Activated CD4-positive, alpha-beta T cell treated with anti-CD3 and anti-CD28 coated beads, Interleukin-2, amount 50 U/mL, for 24 hours (primary cell): ENCODE data around the gene GFM1.
"Not testable (repeated sequence)": the region's sequence is repeated elsewhere in the genome, so short reads cannot be mapped to it uniquely, and the experiment has no call there.

ENCODE experiments used
- DNase-seq, 2 donors: peaks; one replicate each; pipeline ENCODE4 v3.0.0-alpha.2; 2020; ENCODE audit warnings: low read depth in 1 of 2, low spot score in 1 of 2

The GFM1 gene

GRCh38 chr3:158672215-158673176 lies 28.2 kb downstream of the GFM1 start, which contains the start of gene LXN:
LXN (minus strand) TSS chr3:158672648; CDS start chr3:158672478, 170 bp downstream.
- DNase-seq = peak; percentile 37 to 67

- DNase-seq = no peak
Observed at GRCh38 chr3:158678687-158679086, 34.4 kb downstream of the GFM1 start.

DNA sequence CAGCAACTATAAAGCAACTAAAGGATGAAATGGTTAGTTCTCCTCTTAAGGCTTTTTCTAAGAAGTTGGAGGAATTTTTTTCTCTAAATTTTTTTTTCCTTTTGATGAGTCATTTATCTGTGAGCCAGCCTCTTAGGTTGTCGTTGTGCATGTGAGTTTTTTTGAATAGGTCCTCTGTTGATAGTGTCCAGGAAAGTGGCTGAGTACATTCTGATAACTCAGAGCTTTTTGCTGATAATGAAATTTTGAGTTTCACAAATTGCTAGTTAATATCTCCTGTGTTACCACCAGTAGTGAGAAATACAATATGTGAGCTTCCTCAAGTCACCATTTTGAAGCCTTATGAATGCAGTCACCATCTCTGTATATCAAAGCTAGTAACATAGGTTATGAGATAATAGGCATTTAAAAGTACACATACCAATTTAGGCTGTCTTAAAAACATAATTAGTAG lies 35.2 kb downstream of the GFM1 start:
- DNase-seq = no peak

DNA sequence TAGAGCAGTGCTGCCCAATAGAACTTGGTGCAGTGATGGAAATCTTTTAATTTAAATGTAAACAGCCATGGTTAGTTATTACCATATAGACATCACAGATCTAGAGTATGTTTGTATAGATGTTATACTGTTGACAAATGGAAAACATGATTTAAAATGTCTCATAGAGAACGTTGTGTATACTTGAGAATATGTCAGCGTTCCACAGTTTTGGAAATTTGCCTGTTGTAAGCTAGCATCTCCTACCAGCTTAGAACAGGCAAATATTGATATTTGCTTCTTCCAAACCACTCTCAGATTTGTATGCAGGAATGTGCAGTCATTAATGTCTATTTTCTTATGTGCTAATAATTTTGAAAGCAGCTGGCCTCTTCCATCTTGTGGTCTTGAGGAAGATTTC lies 36.5 kb downstream of the GFM1 start:
- no peak for DNase-seq

GRCh38 chr3:158683230-158683962 lies 39.1 kb downstream of the GFM1 start:
- no peak for DNase-seq

- DNase-seq = no peak
Observed at GRCh38 chr3:158685159-158685558, 40.8 kb downstream of the GFM1 start.

- DNase-seq = not testable (repeated sequence)
Observed at GRCh38 chr3:158693866-158694456, 49.6 kb downstream of the GFM1 start.

DNA sequence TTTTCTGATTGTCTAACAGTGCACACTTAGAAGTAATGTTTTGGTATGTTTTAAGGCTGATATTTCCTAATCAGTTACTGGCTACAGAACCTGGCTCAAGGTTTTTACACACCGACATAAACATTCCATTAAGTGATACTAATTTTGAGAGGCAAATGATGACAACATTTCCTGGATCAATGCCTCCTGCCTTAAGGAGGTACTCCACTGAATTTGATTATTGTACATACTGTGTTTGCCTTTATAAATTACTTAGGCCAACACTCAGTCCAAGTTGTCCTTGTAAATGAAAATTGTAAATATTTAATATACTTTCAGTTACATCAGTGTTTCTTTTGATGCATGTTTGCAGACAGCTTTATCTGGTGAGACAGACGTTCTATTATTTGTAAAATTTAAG lies 52.3 kb downstream of the GFM1 start:
- no peak for DNase-seq

DNA sequence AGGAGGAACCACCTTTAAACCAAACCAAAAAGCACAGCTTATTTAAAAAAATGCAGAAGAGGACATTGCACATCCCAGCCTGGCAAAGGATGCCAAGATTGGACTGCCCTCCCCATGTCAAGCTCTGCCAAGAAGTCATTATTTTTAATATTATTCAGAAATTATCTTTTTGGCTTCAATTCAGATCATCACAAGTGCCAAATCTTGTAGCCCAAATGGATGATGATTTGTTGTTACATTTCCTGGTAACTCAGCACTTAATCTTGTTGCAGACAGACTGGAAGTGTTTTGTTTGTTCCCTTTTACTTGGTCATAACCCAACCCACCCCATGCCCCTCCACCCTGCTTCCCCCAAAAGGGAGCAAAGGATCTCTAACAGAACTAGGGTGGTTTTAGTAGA lies 56.2 kb downstream of the GFM1 start:
- DNase-seq = no peak

- DNase-seq = no peak
Observed at GRCh38 chr3:158701420-158702065, 57.2 kb downstream of the GFM1 start.

GRCh38 chr3:158702815-158703481 lies 58.6 kb downstream of the GFM1 start:
- DNase-seq = no peak

DNA sequence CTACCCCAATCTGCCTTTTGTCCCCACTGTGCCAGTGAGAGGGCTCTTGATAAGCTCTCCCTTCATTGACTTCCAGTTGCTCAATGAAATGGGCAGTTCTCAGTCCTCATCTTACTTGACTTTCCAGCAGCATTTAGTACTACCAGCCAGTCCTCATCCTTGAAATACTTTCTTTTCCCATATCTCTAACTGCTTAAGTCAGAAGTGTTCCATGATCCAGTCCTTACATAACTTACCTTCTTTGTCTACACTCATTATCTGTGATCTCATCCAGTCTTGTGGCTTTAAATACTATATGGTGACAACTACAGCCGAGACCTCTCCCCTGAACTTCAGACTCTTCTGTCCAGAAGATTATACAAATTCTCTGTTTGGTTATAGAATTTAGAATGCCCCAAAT lies 59.2 kb downstream of the GFM1 start:
- no peak for DNase-seq

DNA sequence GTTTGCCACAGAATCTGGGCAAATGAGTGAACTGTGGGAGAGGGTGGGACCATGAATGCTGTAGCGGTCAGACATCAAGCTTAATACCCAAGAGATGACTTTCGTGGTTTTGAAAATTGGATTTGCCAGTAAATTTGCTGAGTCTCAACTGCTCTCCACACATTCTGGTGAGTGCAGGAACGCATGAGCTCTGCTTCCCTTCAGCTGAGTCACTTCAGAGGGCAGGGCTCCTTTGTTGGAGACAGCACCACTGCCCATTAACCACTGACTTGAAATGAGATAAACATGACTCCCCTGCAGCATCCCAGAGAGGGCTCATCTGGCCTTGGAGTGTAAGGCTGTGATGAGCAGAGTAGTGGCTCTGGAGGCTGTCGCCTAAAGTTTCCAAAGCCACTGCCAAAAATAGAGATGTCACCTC lies 65.3 kb downstream of the GFM1 start:
- no peak for DNase-seq

DNA sequence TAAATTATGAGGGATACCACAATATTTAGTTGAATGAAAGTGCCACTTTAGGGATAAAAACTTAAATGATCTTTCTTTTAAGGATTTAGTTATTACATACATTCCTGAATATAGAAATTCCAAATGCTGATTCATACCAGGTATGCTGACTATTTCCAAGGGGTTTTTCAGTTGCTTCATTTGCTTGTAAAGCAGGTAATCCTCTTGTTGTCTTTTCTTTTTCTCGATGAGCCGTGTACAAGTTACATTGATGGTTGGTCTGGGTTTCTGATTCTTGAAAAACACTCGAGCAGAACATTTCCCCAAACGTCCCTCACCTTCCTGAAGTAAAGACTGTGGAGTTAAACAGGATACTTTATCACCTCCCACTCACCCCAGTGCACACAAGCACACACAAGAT lies 66.3 kb downstream of the GFM1 start:
- DNase-seq = no peak

DNA sequence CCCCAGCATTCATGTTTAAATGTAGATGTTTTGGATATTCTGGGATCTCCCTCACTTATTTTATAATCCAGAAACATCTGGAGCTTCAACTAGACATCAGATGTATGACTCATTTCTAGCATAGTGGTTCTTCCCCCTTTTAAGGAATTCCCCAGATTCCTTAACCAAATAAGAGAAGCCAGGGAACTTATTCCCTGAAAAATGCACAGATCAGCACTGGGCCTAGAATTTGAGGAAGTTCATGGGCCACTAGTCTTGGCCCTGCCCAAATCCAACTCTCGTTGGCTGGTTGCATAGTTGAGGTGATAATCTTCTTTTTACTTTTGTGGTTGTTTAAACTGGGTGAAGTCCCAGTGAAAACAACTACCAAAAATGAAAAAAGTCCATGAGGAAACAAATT lies 67.6 kb downstream of the GFM1 start:
- no peak for DNase-seq

DNA sequence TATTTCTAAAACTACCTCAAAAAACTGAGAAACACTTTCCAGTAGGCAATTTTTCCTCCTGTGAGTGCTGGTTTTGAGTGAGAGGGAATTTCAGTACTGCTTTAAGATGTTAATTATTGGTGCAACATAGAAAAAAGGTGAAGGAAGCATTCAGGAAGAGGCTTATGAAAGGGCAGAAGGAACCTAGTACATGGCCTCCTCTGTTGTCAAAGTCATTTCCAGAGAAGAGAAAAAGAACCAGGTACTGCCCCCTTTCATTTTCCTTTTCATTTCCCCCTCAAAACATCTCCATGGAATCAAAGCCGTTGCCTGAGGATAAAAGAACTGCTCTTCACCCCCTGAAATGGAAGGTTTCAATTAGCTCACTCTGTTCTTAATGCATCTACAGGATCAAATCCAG lies 68.1 kb downstream of the GFM1 start:
- no peak for DNase-seq

GRCh38 chr3:158713094-158713499 lies 68.8 kb downstream of the GFM1 start:
- DNase-seq = no peak

- DNase-seq = no peak
Observed at GRCh38 chr3:158717576-158717975, 73.2 kb downstream of the GFM1 start.

DNA sequence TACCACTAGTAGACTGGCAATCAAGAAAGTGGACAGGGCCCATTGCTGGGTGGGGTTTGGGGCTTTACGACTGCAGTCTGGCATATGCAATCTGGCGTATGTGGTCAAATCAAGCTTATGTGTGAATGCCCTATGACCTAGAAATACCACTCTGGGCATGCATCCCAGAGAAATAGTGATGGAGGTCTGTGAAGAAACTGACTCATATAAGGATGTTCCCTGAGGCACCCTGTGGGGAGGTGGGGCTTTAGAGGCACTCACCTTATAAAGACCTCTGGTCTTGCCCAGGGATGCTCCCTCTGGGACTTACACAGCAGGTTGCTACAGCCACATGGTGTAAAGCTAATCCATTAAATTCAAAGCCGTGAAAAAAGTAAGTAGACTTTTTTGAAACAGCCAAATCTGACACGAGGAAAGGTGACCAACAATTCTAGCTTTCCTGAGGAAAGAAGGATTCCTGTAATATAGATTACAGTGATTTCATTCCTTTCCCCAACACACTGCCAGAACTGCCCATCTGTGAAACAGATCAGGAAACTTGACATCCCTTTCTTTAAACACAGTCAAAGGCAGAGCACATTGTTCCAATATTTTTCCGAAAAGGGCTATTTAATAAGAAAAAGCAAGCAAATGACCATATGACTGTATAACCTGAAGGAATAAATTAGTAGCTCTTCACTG lies 74.3 kb downstream of the GFM1 start:
- DNase-seq = no peak

GRCh38 chr3:158722108-158722507 lies 77.8 kb downstream of the GFM1 start:
- DNase-seq = no peak
